ENCODE measurements around the gene LIPM.

DNA sequence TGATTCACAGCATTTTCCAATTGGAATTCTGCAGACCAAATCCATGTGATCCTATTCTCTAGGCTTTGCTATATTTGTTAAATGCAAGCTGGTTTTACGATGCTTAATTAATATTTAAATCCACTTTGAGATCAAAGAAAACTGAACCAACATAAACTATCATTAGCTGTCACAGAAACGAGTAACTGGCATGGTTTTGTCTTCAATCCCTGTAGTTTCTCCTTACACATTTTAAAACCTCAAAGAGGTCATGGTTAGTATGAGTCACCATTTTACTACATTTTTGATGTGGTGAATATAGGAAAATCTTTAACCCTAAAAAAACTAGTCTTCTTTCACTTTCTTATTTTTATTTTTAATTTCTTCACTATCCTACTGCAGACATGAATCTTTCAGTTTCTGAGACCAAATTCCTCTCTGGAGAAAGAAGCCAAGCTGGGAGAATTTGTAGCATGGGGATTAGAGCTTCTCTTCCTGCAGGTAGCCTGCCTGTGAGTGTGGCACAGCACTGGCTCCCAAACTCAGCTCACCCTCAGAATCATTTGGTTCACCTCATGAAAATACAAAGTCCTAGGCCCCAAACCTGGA is 8.7 kb upstream of the LIPM start:
- TF ChIP-seq, protein P1, sequence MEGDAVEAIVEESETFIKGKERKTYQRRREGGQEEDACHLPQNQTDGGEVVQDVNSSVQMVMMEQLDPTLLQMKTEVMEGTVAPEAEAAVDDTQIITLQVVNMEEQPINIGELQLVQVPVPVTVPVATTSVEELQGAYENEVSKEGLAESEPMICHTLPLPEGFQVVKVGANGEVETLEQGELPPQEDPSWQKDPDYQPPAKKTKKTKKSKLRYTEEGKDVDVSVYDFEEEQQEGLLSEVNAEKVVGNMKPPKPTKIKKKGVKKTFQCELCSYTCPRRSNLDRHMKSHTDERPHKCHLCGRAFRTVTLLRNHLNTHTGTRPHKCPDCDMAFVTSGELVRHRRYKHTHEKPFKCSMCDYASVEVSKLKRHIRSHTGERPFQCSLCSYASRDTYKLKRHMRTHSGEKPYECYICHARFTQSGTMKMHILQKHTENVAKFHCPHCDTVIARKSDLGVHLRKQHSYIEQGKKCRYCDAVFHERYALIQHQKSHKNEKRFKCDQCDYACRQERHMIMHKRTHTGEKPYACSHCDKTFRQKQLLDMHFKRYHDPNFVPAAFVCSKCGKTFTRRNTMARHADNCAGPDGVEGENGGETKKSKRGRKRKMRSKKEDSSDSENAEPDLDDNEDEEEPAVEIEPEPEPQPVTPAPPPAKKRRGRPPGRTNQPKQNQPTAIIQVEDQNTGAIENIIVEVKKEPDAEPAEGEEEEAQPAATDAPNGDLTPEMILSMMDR (IDR thresholded peaks at IDR 0.05), result no peak
- no peak for TF ChIP-seq EP300 (IDR thresholded peaks at IDR 0.05)
- TF ChIP-seq POLR2A (IDR thresholded peaks at IDR 0.05; ENCODE audit: low read length), result no peak
- TF ChIP-seq JUN (IDR thresholded peaks at IDR 0.05), result no peak
- TF ChIP-seq POLR2AphosphoS2 (conservative IDR thresholded peaks at IDR 0.05; ENCODE audit: low read length), result no peak
- TF ChIP-seq HDAC2 (IDR thresholded peaks at IDR 0.05), result no peak
- TF ChIP-seq NR3C1 (IDR thresholded peaks at IDR 0.05), result no peak
- no peak for TF ChIP-seq RAD21 (conservative IDR thresholded peaks at IDR 0.05 in 1 of 2, IDR thresholded peaks at IDR 0.05 in 1 of 2)
- no peak for TF ChIP-seq REST (IDR thresholded peaks at IDR 0.05)
- no peak for TF ChIP-seq EHMT2 (IDR thresholded peaks at IDR 0.05; ENCODE audit: low read depth)
- TF ChIP-seq ZNF302 (CRISPR knock-in tag; IDR thresholded peaks at IDR 0.05), result no peak
- no peak for TF ChIP-seq RCOR1 (IDR thresholded peaks at IDR 0.05; ENCODE audit: low read depth, low read length)
- TF ChIP-seq MAFK (IDR thresholded peaks at IDR 0.05; ENCODE audit: partially characterized antibody), result no peak
- TF ChIP-seq ZFP36 (IDR thresholded peaks at IDR 0.05; ENCODE audit: borderline replicate concordance, partially characterized antibody), result no peak
